ENCODE results near the gene KRT3. TPM values are rescaled to one million over a fixed set of nuclear protein-coding genes. Genes with fewer than 3 reads are reported as not detected.

Gene KRT3
- total and polyA plus RNA-seq, 5 donors from 2014 or later, result not detected

- no peaks in the 10 kb centered on the region for H3K36me3 Mint-ChIP-seq
- H3K4me3 ChIP-seq (ENCODE audit: low read depth, low read length), result no peak overlapping the region
- peaks cover 23% of the 10 kb centered on the region for H3K27me3 Mint-ChIP-seq
- H3K9me3 Mint-ChIP-seq, result peaks cover 0 to 3% (median 0%) of the 10 kb centered on the region in 7 donors
- no peaks in the 10 kb centered on the region for H3K4me1 Mint-ChIP-seq
- H3K27ac Mint-ChIP-seq, result no peak overlapping the region
- ATAC-seq (ENCODE audit: low read depth in 2 of 2), result no peak
- H3K4me1 ChIP-seq (ENCODE audit: control insufficient read depth, insufficient read depth, low read length, poor library complexity, severe bottlenecking), result no peaks in the 10 kb centered on the region
- no peak overlapping the region for H3K4me3 Mint-ChIP-seq
- H3K27me3 ChIP-seq (ENCODE audit: control insufficient read depth, insufficient read depth, low read length), result peaks cover 3% of the 10 kb centered on the region
- no peaks in the 10 kb centered on the region for H3K9me3 ChIP-seq (ENCODE audit: control insufficient read depth in 2 of 2, low read length in 2 of 2)
- H3K36me3 ChIP-seq (ENCODE audit: control insufficient read depth, insufficient read depth, low read length), result no peaks in the 10 kb centered on the region
- no peak overlapping the region for H3K27ac ChIP-seq (ENCODE audit: insufficient read depth, low read length, poor library complexity, severe bottlenecking)
- no peak for DNase-seq
Measured at GRCh38 chr12:52783563-52784316, 12.2 kb downstream of the KRT3 start.

GRCh38 chr12:52782502-52782901 is 13.4 kb downstream of the KRT3 start:
- ATAC-seq (ENCODE audit: low read depth in 2 of 2), result no peak
- Histone ChIP-seq H3K4me3 (ENCODE audit: low read depth, low read length) (no peak overlapping the region), H3K4me1 (ENCODE audit: control insufficient read depth, insufficient read depth, low read length, poor library complexity, severe bottlenecking) (no peaks in the 10 kb centered on the region), H3K9me3 (ENCODE audit: control insufficient read depth in 2 of 2, low read length in 2 of 2) (no peaks in the 10 kb centered on the region), H3K27ac (ENCODE audit: insufficient read depth, low read length, poor library complexity, severe bottlenecking) (no peak overlapping the region), H3K27me3 (ENCODE audit: control insufficient read depth, insufficient read depth, low read length) (peaks cover 3% of the 10 kb centered on the region), H3K36me3 (ENCODE audit: control insufficient read depth, insufficient read depth, low read length) (no peaks in the 10 kb centered on the region)
- H3K27me3 Mint-ChIP-seq, result peaks cover 27% of the 10 kb centered on the region
- no peaks in the 10 kb centered on the region for H3K4me1 Mint-ChIP-seq
- no peaks in the 10 kb centered on the region for H3K36me3 Mint-ChIP-seq
- H3K4me3 Mint-ChIP-seq, result no peak overlapping the region
- H3K27ac Mint-ChIP-seq, result no peak overlapping the region
- no peak for DNase-seq
- H3K9me3 Mint-ChIP-seq, result peaks cover 0 to 3% (median 0%) of the 10 kb centered on the region in 7 donors

GRCh38 chr12:52781399-52782082 is 14.4 kb downstream of the KRT3 start:
- no peak for ATAC-seq (ENCODE audit: low read depth in 2 of 2)
- Histone ChIP-seq H3K4me1 (ENCODE audit: control insufficient read depth, insufficient read depth, low read length, poor library complexity, severe bottlenecking) (no peaks in the 10 kb centered on the region), H3K36me3 (ENCODE audit: control insufficient read depth, insufficient read depth, low read length) (no peaks in the 10 kb centered on the region), H3K4me3 (ENCODE audit: low read depth, low read length) (no peak overlapping the region), H3K9me3 (ENCODE audit: control insufficient read depth in 2 of 2, low read length in 2 of 2) (no peaks in the 10 kb centered on the region), H3K27me3 (ENCODE audit: control insufficient read depth, insufficient read depth, low read length) (peaks cover 3% of the 10 kb centered on the region), H3K27ac (ENCODE audit: insufficient read depth, low read length, poor library complexity, severe bottlenecking) (no peak overlapping the region)
- no peak for DNase-seq
- H3K27ac Mint-ChIP-seq, result peak overlapping the region in 1 of 3 donors; percentile 6
- H3K27me3 Mint-ChIP-seq, result peaks cover 27% of the 10 kb centered on the region
- no peak overlapping the region for H3K4me3 Mint-ChIP-seq
- no peaks in the 10 kb centered on the region for H3K4me1 Mint-ChIP-seq
- H3K36me3 Mint-ChIP-seq, result no peaks in the 10 kb centered on the region
- peaks cover 0 to 3% (median 0%) of the 10 kb centered on the region in 7 donors for H3K9me3 Mint-ChIP-seq

- no peaks in the 10 kb centered on the region for H3K4me1 Mint-ChIP-seq
- H3K36me3 Mint-ChIP-seq, result no peaks in the 10 kb centered on the region
- DNase-seq (no peak), ATAC-seq (ENCODE audit: low read depth in 2 of 2) (no peak)
- Histone ChIP-seq H3K9me3 (ENCODE audit: control insufficient read depth in 2 of 2, low read length in 2 of 2) (no peaks in the 10 kb centered on the region), H3K4me3 (ENCODE audit: low read depth, low read length) (no peak overlapping the region), H3K27ac (ENCODE audit: insufficient read depth, low read length, poor library complexity, severe bottlenecking) (no peak overlapping the region), H3K27me3 (ENCODE audit: control insufficient read depth, insufficient read depth, low read length) (peaks cover 3% of the 10 kb centered on the region), H3K36me3 (ENCODE audit: control insufficient read depth, insufficient read depth, low read length) (no peaks in the 10 kb centered on the region), H3K4me1 (ENCODE audit: control insufficient read depth, insufficient read depth, low read length, poor library complexity, severe bottlenecking) (no peaks in the 10 kb centered on the region)
- H3K4me3 Mint-ChIP-seq, result no peak overlapping the region
- H3K9me3 Mint-ChIP-seq, result peaks cover 0 to 2% (median 0%) of the 10 kb centered on the region in 7 donors
- H3K27ac Mint-ChIP-seq, result no peak overlapping the region
- peaks cover 24% of the 10 kb centered on the region for H3K27me3 Mint-ChIP-seq
Measured at GRCh38 chr12:52779914-52780313, 16.0 kb downstream of the KRT3 start.

GRCh38 chr12:52778833-52779232 is 17.1 kb downstream of the KRT3 start:
- no peak for ATAC-seq (ENCODE audit: low read depth in 2 of 2)
- no peaks in the 10 kb centered on the region for H3K36me3 Mint-ChIP-seq

GRCh38 chr12:52777566-52777965 is 18.4 kb downstream of the KRT3 start:
- H3K27ac ChIP-seq (ENCODE audit: insufficient read depth, low read length, poor library complexity, severe bottlenecking), result no peak overlapping the region
- no peak overlapping the region for H3K4me3 ChIP-seq (ENCODE audit: low read depth, low read length)
- no peaks in the 10 kb centered on the region for H3K9me3 ChIP-seq (ENCODE audit: control insufficient read depth in 2 of 2, low read length in 2 of 2)
- no peak overlapping the region for H3K4me3 Mint-ChIP-seq
- H3K27ac Mint-ChIP-seq, result no peak overlapping the region
- ATAC-seq (ENCODE audit: low read depth in 2 of 2), result no peak
- H3K9me3 Mint-ChIP-seq, result no peaks in the 10 kb centered on the region
- H3K36me3 ChIP-seq (ENCODE audit: control insufficient read depth, insufficient read depth, low read length), result no peaks in the 10 kb centered on the region
- H3K27me3 ChIP-seq (ENCODE audit: control insufficient read depth, insufficient read depth, low read length), result peaks cover 5% of the 10 kb centered on the region
- H3K4me1 ChIP-seq (ENCODE audit: control insufficient read depth, insufficient read depth, low read length, poor library complexity, severe bottlenecking), result no peaks in the 10 kb centered on the region
- H3K4me1 Mint-ChIP-seq, result no peaks in the 10 kb centered on the region
- no peaks in the 10 kb centered on the region for H3K36me3 Mint-ChIP-seq
- H3K27me3 Mint-ChIP-seq, result peaks cover 22% of the 10 kb centered on the region
- DNase-seq, result no peak

More at GRCh38 chr12:52778833-52779232, 17.1 kb downstream of the KRT3 start:
- peaks cover 21% of the 10 kb centered on the region for H3K27me3 Mint-ChIP-seq
- Histone ChIP-seq H3K27me3 (ENCODE audit: control insufficient read depth, insufficient read depth, low read length) (peaks cover 3% of the 10 kb centered on the region), H3K9me3 (ENCODE audit: control insufficient read depth in 2 of 2, low read length in 2 of 2) (no peaks in the 10 kb centered on the region), H3K4me3 (ENCODE audit: low read depth, low read length) (no peak overlapping the region), H3K36me3 (ENCODE audit: control insufficient read depth, insufficient read depth, low read length) (no peaks in the 10 kb centered on the region), H3K27ac (ENCODE audit: insufficient read depth, low read length, poor library complexity, severe bottlenecking) (no peak overlapping the region), H3K4me1 (ENCODE audit: control insufficient read depth, insufficient read depth, low read length, poor library complexity, severe bottlenecking) (no peaks in the 10 kb centered on the region)
- no peaks in the 10 kb centered on the region for H3K9me3 Mint-ChIP-seq
- no peak overlapping the region for H3K27ac Mint-ChIP-seq
- no peak overlapping the region for H3K4me3 Mint-ChIP-seq
- no peaks in the 10 kb centered on the region for H3K4me1 Mint-ChIP-seq
- no peak for DNase-seq

- H3K9me3 Mint-ChIP-seq, result no peaks in the 10 kb centered on the region
- no peak for ATAC-seq (ENCODE audit: low read depth in 2 of 2)
- no peak for DNase-seq
- H3K9me3 ChIP-seq (ENCODE audit: control insufficient read depth in 2 of 2, low read length in 2 of 2), result no peaks in the 10 kb centered on the region
- no peak within 1 kb of the TSS for H3K27ac ChIP-seq (ENCODE audit: insufficient read depth, low read length, poor library complexity, severe bottlenecking)
- no peak within 1 kb of the TSS for H3K27ac Mint-ChIP-seq
- no peaks in the 10 kb centered on the region for H3K4me1 Mint-ChIP-seq
- peaks cover 5% of the 10 kb centered on the region for H3K27me3 ChIP-seq (ENCODE audit: control insufficient read depth, insufficient read depth, low read length)
- H3K27me3 Mint-ChIP-seq, result peaks cover 22% of the 10 kb centered on the region
- no peak within 1 kb of the TSS for H3K4me3 Mint-ChIP-seq
- H3K36me3 Mint-ChIP-seq, result no peaks in the 10 kb centered on the region
- no peaks in the 10 kb centered on the region for H3K4me1 ChIP-seq (ENCODE audit: control insufficient read depth, insufficient read depth, low read length, poor library complexity, severe bottlenecking)
- no peaks in the 10 kb centered on the region for H3K36me3 ChIP-seq (ENCODE audit: control insufficient read depth, insufficient read depth, low read length)
- no peak within 1 kb of the TSS for H3K4me3 ChIP-seq (ENCODE audit: low read depth, low read length)
Measured at GRCh38 chr12:52776913-52777395, 19.0 kb downstream of the KRT3 start, which contains the start of gene KRT76. TSS of gene KRT76 (minus strand) at chr12:52777345. CDS start at chr12:52777291, 54 bp downstream.
